OCI-LY7 (cell line): ENCODE measurements around the gene PSMG4. TPM values are rescaled to one million over a fixed set of nuclear protein-coding genes. Genes with fewer than 3 reads are reported as not detected.

Experiments used
- BruUV-seq: library from RNA; stranded (reverse); fragments of 400-500 nt; replicated peaks from 2 replicates; lab custom pipeline; 2021; lab: Mats Ljungman, UMichigan
- CTCF ChIA-PET: fragments of 300-600 bp; sonication (Branson Sonifier 250); formaldehyde crosslinking; loops from one replicate; lab custom pipeline; 2022; ENCODE audit warnings: antibody characterized with exemption; ENCODE audit not compliant: unreplicated experiment; lab: Charles Lee
- POLR2A ChIA-PET: fragments of 300-600 bp; sonication (Branson Sonifier 250); formaldehyde crosslinking; loops from one replicate; lab custom pipeline; 2022; ENCODE audit warnings: antibody characterized with exemption; lab: Charles Lee
- DNase-seq: peaks from one replicate; pipeline ENCODE4 v3.0.0-alpha.2; 2015; ENCODE audit warnings: low spot score
- H2AFZ ChIP-seq: fragments of 200-600 bp; sonication (generic), shearing (Covaris generic); 2 replicates; pipeline ENCODE4 v1.6.1; 2014; ENCODE audit warnings: mild to moderate bottlenecking, antibody characterized with exemption, low read length, moderate library complexity
- H3K27ac ChIP-seq: fragments of 200-600 bp; sonication (generic); 2 replicates; pipeline ENCODE4 v1.5.1; 2014; ENCODE audit warnings: mixed run types, low read depth, mild to moderate bottlenecking, moderate library complexity, low read length, inconsistent platforms; ENCODE audit not compliant: poor library complexity, severe bottlenecking
- H3K36me3 ChIP-seq: fragments of 200-600 bp; sonication (generic); 2 replicates; pipeline ENCODE4 v1.6.1; 2014; ENCODE audit warnings: mild to moderate bottlenecking, antibody characterized with exemption, low read length, moderate library complexity, mixed read lengths; ENCODE audit not compliant: insufficient read depth
- H3K4me1 ChIP-seq: fragments of 200-600 bp; sonication (generic); 2 replicates; pipeline ENCODE4 v1.5.1; 2014; ENCODE audit warnings: mild to moderate bottlenecking, low read length; ENCODE audit not compliant: insufficient read depth, poor library complexity, severe bottlenecking
- H3K4me2 ChIP-seq: fragments of 200-600 bp; sonication (generic); 2 replicates; pipeline ENCODE4 v1.6.1; 2014; ENCODE audit warnings: mild to moderate bottlenecking, low read length
- H3K4me3 ChIP-seq: fragments of 200-600 bp; sonication (generic); 2 replicates; pipeline ENCODE4 v1.5.1; 2014; ENCODE audit warnings: mild to moderate bottlenecking, low read depth, low read length; ENCODE audit not compliant: poor library complexity, severe bottlenecking
- H3K79me2 ChIP-seq: fragments of 200-600 bp; sonication (generic); 2 replicates; pipeline ENCODE4 v1.6.1; 2016; ENCODE audit warnings: low read depth, mild to moderate bottlenecking, low read length, moderate library complexity, mixed read lengths; ENCODE audit not compliant: insufficient read depth
- H3K9me2 ChIP-seq: fragments of 200-600 bp; sonication (generic); 2 replicates; pipeline ENCODE4 v1.6.1; 2016; ENCODE audit warnings: mild to moderate bottlenecking, low read length, mixed read lengths; ENCODE audit not compliant: insufficient read depth
- H3K9me3 ChIP-seq: fragments of 200-600 bp; sonication (generic); 2 replicates; pipeline ENCODE4 v1.6.1; 2014; ENCODE audit warnings: mild to moderate bottlenecking, mixed run types, low read length, mixed read lengths
- H4K20me1 ChIP-seq: fragments of 200-600 bp; sonication (generic); 2 replicates; pipeline ENCODE4 v1.6.1; 2014; ENCODE audit warnings: mild to moderate bottlenecking, antibody characterized with exemption, low read length, moderate library complexity, mixed read lengths; ENCODE audit not compliant: insufficient read depth
- CTCF ChIP-seq: fragments of 200-600 bp; sonication (generic); conservative IDR thresholded peaks from 2 replicates; pipeline ENCODE4 v1.5.1; 2014; ENCODE audit warnings: mild to moderate bottlenecking, antibody characterized with exemption, low read length, moderate library complexity, mixed read lengths
- EZH2phosphoT487 ChIP-seq: fragments of 200-600 bp; sonication (generic); IDR thresholded peaks from 2 replicates; pipeline ENCODE4 v1.6.1; 2018; ENCODE audit warnings: low read depth, borderline replicate concordance, mild to moderate bottlenecking, mixed run types, antibody characterized with exemption, low read length, moderate library complexity, mixed read lengths
- intact Hi-C: fragments of 100-400 bp; cut with micrococcal nuclease; formaldehyde crosslinking; loops from one replicate; pipeline ENCODE4 v1.10.0; 2022; ENCODE audit not compliant: unreplicated experiment
- total RNA-seq, 2 experiments: library from RNA; depleted of rRNA in 1 of 2; stranded (reverse); fragments of >200 nt in 1 of 2; shearing (Covaris generic) in 1 of 2; gene quantifications; 2 replicates each; pipeline ENCODE4 v1.2.3, GENCODE V29; 2014 to 2022

The PSMG4 gene
- total RNA-seq, 2 experiments from 2014 or later, result 48.9 to 65.4 TPM

GRCh38 chr6:3236005-3236404, 22.7 kb upstream of the PSMG4 start:
- CTCF ChIA-PET, result interaction anchor here (0.6 kb wide), 1 partner anchor 248 kb away, joined by 4 read pairs; no protein-coding TSS in a partner anchor
- POLR2A ChIA-PET, result no interaction called here
- Histone ChIP-seq H3K4me3 (no peak overlapping the region), H4K20me1 (no peaks in the 10 kb centered on the region), H3K9me2 (no peaks in the 10 kb centered on the region), H3K4me1 (peaks cover 24% of the 10 kb centered on the region), H3K4me2 (no peak overlapping the region; the same call in 1 of the 2 replicates), H3K79me2 (no peaks in the 10 kb centered on the region), H2AFZ (no peak overlapping the region), H3K36me3 (no peaks in the 10 kb centered on the region), H3K27ac (no peak overlapping the region), H3K9me3 (no peaks in the 10 kb centered on the region)
- intact Hi-C loops, result loop anchor here (5.0 to 10.0 kb wide), 3 partner anchors 74 to 251 kb away; no protein-coding TSS in a partner anchor
- BruUV-seq, result no TSS peak
- no peak for DNase-seq
- TF ChIP-seq CTCF (no peak), EZH2phosphoT487 (no peak)

GRCh38 chr6:3237761-3238662, 20.7 kb upstream of the PSMG4 start:
- no peak overlapping the region for H3K27ac ChIP-seq
- peak overlapping the region; percentile 34; the same call in 1 of the 2 replicates for H2AFZ ChIP-seq
- CTCF ChIA-PET, result interaction anchor here (0.8 to 1.1 kb wide), 4 partner anchors 11 to 75 kb away, joined by 3 read pairs; no protein-coding TSS in a partner anchor
- DNase-seq, result peak; percentile 46
- H3K4me1 ChIP-seq, result peaks cover 24% of the 10 kb centered on the region
- no peaks in the 10 kb centered on the region for H3K79me2 ChIP-seq
- intact Hi-C loops, result loop anchor here (5.0 to 10.0 kb wide), 3 partner anchors 76 to 253 kb away; no protein-coding TSS in a partner anchor
- no peaks in the 10 kb centered on the region for H4K20me1 ChIP-seq
- BruUV-seq, result no TSS peak
- TF ChIP-seq CTCF, result no peak
- TF ChIP-seq EZH2phosphoT487, result no peak
- no peaks in the 10 kb centered on the region for H3K9me2 ChIP-seq
- POLR2A ChIA-PET, result interaction anchor here (0.7 to 1.5 kb wide), 4 partner anchors 11 to 372 kb away, joined by 3 to 5 read pairs (median 3); no protein-coding TSS in a partner anchor
- peak overlapping the region; percentile 66 for H3K4me2 ChIP-seq
- no peaks in the 10 kb centered on the region for H3K36me3 ChIP-seq
- H3K4me3 ChIP-seq, result no peak overlapping the region
- no peaks in the 10 kb centered on the region for H3K9me3 ChIP-seq
